Lung microvascular endothelial cell (primary cell): ENCODE measurements around the gene FLRT1. TPM values are rescaled to one million over a fixed set of nuclear protein-coding genes. Genes with fewer than 3 reads are reported as not detected.
A peak's percentile ranks its signal among the peaks of the same experiment; 100 is the strongest.

Source experiments
- DNase-seq, 2 donors: peaks; one replicate each; pipeline versions ENCODE4 v3.0.0 to v3.0.0-alpha.2; 2010; ENCODE audit warnings: low read depth in 2 of 2
- total RNA-seq: library from RNA; depleted of rRNA; stranded (reverse); fragments of >200 nt; gene quantifications from 2 replicates; pipeline ENCODE4 v1.2.1, GENCODE V29; 2014

FLRT1 gene, protein sequence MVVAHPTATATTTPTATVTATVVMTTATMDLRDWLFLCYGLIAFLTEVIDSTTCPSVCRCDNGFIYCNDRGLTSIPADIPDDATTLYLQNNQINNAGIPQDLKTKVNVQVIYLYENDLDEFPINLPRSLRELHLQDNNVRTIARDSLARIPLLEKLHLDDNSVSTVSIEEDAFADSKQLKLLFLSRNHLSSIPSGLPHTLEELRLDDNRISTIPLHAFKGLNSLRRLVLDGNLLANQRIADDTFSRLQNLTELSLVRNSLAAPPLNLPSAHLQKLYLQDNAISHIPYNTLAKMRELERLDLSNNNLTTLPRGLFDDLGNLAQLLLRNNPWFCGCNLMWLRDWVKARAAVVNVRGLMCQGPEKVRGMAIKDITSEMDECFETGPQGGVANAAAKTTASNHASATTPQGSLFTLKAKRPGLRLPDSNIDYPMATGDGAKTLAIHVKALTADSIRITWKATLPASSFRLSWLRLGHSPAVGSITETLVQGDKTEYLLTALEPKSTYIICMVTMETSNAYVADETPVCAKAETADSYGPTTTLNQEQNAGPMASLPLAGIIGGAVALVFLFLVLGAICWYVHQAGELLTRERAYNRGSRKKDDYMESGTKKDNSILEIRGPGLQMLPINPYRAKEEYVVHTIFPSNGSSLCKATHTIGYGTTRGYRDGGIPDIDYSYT
- not detected in 2 replicates for total RNA-seq

DNA sequence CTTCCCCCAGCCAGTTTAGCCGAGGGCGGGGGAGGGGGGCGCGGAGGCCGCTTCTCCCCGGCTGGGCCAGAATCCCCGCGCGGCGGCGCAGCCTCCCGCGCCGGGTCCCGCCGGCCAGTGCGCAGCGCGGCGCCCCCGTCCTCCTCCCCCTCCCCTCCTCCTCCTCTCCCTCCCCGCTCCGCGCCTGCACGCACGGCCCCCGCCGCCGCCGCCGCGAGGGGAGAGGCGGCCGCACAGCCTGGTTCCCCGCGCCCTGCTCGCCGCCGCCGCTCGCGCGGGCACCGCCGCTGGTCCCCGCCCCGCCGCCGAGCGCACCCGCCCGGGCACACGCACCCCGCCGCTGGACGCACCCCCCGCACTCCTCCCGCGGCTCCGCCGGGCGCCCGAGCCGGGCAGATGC, at the start of gene FLRT1:
Gene FLRT1 (plus strand): TSS at position 356 of the 400 bp plus-strand sequence. CDS start 80,337 bp downstream, outside the sequence.
- DNase-seq: no peak

DNA sequence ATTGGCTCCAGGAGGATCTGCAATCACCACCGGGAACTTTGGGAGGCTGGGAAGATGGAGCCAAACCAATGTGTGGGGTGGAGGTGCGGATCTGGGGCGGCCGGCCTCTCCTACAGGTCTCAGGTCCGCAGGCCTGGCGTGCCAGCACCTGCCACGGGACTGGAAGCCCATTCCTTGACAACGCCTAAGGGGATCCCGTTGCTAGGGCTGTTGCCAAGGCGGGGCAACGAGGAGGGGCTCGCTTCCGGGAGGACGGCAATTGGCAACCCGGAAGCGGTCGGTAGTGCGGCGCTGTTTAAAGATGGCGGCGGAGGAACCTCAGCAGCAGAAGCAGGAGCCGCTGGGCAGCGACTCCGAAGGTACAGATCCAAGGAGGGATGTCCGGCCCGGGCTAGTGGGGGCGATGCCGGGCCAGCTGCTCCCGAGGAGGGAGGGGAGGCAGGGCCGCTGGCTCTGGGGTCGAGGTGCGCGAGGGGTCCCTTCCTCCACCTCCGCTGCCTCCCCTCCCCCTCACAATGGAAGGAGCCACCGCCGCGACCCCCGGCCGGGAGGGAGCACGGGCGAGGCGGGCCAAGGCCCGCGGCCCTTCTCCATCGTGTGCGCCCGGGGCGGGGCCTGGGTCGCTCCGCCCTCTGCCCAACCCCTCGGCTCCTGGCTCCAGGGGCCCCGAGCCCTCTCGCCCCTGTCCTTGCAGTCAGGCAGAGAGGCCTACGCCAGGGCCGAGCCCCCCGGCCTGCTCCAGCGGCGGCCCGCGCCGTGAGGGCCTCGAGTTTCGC, 49.4 kb upstream of the FLRT1 start, which contains the start of gene OTUB1:
Gene OTUB1 (plus strand): TSS at position 283 of the 776 bp plus-strand sequence. CDS start 19 bp downstream, at position 302.
- DNase-seq: peak; percentile 90 to 93

DNA sequence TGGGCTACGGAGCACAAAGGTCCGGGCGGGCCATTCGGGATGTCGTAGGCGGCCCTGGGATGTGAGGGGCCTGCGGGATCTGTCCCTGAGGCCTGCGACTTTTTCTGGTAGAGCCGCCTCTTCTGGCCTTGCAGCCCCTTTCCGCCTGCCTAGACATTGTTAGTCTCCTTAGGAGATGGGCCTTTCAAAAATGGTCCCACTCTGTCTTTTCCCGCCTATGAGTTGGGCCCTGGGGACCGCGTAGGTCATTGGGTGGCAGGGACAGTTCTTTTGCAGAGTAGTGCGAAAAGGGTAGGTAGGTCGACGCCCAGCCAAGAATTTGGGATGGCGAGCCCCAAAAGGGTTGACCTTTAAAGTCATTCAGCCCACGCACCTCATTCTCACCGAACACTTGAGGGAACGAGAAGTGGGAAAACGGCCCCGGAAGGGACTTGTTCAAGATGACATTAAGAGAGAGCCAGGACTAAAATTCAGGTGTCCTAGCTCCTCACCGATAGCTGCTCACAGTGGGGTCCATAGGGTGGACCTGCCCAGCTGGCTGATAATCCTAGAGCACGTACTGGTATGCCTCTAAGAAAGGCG, 48.7 kb upstream of the FLRT1 start:
- DNase-seq: no peak

DNA sequence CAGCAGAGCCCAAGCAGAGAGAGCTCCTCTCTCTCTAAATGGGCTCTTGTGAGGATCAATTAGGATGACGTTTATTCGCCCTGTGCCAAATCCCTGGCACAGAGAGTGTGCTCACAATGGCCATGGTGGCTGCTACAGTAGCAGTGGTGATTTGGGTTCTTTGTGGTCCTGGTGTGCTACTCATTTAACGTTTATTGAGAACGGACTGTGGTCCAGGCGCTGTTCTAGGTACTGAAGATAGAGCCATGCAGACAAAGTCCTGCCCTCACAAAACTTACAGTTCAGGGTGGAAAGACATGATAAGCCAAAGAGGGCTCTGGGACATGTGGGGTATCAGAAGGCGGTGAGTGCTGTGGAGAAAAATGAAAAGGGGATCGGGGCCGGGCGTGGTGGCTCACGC, 44.2 kb upstream of the FLRT1 start:
- DNase-seq: no peak

DNA sequence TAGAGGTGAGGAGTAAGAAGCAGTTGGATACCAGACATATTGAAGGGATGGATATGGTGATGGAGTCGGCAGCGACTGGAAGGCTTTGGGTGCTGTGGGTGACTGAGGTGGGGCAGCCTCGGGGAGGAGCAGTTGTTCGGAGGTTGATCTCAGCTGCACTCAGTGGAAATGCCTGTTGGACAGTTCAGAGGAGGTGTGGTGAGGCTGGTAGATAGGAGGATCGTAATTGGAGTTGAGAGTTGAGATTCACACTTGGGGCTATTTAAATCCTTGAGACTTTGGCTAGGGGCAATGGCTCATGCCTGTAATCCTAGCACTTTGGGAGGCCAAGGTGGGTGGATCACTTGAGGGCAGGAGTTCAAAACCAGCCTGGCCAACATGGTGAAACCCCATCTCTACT, 42.6 kb upstream of the FLRT1 start:
- DNase-seq: no peak

DNA sequence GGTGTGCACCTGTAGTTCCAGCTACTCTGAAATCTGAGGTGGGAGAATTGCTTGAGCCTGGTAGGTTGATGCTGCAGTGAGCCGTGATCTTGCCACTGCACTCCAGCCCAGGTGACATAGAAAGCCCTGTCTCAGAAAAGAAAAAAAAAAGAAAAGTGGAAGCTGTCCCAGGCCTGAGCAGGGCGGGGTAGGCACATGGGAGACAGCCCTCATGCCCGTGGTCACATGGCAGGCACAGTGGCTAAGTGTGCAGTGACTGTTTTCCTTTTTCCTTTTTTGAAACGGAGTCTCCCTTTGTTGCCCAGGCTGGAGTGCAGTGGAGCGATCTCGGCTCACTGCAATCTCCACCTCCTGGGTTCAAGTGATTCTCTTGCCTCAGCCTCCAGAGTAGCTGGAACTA, 41.7 kb upstream of the FLRT1 start:
- DNase-seq: no peak

DNA sequence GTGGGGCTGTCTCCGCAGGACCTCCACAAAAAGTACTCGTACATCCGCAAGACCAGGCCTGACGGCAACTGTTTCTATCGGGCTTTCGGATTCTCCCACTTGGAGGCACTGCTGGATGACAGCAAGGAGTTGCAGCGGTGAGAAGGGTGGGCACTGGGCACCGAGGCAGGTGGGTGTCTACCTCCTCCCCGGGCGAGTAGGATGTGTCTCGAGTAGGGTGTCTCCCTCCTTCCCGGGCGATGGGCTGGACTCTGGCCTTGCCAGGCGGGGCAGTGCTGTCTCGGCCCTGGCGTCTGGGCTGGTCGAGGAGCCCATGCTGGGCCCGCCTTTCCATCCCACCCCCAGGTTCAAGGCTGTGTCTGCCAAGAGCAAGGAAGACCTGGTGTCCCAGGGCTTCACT, 39.2 kb upstream of the FLRT1 start:
- DNase-seq: no peak

DNA sequence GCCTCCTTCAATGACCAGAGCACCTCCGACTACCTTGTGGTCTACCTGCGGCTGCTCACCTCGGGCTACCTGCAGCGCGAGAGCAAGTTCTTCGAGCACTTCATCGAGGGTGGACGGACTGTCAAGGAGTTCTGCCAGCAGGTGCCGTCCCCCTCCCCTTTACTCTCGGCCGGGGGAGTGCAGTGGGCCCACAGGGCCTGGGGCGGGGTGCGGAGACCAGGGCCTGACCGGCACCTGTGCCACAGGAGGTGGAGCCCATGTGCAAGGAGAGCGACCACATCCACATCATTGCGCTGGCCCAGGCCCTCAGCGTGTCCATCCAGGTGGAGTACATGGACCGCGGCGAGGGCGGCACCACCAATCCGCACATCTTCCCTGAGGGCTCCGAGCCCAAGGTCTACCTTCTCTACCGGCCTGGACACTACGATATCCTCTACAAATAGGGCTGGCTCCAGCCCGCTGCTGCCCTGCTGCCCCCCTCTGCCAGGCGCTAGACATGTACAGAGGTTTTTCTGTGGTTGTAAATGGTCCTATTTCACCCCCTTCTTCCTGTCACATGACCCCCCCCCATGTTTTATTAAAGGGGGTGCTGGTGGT, 38.5 kb upstream of the FLRT1 start:
- no peak for DNase-seq

DNA sequence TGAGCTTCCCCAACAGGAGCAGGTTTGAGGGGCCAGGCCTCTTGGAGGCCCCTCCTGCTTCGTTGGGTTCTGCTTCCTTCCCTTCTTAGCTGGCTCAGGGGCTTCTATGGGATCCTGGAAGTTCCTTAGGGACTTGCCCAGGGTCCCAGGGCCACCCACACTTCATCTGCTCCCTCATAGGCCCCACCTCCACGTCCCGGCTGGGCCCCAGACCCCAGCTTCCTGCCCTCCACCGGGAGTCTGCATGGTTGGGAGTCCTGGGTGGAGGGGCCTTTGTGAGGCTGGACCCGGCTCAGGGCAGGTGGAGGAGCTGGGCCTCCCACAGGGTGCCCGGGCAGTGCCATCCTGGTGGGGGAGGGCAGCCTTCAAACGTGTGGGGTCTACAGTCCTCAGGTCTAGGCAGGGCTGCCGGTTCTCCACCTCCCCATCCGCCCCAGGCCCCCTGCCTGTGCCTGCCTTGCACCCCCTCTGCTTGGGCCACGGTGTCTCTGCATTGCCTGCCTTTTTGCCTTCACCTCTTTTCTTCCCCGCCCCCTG, 37.9 kb upstream of the FLRT1 start:
- no peak for DNase-seq

DNA sequence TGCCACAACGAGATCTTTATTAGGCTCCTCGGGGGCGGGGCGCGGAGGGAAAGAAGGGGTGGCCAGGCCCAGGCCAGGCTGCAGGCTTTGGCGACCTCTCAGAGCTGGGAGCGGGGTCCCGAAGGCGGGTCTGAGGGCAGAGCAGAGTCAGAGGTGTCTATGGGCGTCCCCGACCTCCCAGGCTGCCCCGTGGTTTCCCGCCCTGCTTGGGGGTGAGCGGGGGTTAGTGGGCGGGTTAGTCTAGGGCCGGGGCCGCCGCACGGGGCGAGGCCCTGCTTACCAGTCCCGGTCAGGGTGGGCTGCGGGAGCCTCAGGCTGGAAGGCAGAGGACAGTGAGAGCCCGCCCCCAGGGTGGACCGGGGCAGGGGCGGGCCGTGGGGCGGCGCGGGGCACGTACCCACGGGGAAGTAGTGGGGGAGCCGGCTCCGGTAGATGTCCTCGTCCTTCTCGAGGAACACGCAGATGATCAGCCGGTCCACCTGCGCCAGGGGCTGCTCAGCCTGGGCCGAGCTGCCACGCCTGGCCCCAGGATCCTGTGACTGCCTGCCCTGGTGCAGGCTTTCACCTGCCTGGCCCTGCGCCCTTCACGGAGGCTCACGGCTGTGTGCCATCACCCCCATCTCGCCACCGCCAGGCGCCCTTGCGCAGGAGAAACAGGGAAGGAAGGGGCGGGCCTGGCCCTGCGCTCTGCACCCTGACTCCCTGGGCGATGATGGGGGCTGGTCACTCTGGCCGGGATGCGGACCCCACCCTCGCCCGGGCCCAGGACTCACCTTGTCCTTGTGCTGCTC, 37.0 kb upstream of the FLRT1 start:
- DNase-seq: no peak

DNA sequence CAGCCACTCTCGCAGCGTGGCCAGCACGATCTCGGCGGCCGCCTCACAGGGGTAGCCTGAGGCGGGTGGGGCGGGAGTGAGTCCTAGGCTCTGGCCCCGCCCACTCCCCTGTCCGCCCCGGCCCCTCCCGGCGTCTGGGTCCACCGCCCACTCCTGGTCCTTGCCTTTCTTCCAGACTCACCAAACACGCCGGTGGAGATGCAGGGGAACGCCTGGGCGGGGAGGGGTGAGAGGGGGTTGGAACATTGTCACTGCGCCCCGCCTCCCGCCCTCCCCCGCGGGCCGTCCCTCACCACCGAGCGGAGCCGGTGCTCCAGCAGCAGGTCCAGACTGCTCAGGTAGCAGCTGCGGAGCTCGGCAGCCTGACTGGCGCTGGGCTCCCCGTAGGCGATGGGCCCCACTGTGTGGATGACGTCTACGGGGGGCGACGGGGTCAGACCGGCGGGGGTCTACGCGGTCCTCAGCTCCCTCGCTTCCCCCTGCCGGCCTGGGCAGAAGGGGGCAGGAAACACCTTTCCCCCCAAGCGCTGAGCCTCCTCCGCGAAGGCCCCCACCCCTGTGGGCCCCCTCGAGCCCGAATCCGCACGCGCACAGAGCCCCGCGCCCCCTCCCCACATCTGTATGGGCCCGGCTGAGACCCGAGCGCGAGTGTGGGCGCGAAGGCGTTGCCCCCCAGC, 36.2 kb upstream of the FLRT1 start:
- peak in 1 of 2 donors; percentile 29 for DNase-seq

DNA sequence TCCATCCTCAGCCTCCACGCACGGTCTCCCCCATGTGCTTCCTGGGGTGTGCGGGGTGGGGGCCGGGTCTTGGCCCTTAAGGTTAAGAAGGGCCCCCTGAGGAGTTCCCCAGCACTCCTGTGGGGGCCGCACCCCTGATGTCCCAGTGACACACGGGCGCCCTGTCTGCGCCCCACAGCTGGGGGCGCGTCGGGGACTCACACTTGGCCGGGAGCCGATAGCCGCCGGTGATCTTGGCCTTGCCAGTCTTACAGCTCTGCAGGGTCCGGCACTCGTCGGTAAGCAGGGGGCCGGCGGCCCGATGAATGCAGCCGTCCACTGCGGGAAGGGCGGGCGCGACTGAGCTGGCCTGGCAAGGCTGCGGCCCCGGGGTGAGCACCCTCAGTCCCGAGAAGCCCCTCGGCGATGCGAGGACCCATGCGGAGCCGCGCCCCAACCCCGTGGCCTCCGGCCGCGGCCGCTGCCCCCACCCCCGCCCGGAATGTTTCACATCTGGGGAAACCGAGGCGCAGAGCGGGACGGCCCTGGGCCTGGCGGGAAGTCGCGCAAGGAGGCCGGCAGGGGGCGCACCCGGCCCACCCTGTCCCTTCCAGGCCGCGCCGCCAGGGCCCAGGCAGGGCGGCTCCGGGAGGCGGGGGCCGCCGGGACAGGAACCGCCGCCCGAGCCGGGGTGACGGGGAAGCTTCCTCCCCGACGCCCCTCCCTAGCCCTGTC, 35.5 kb upstream of the FLRT1 start:
- peak; percentile 72 to 85 for DNase-seq

DNA sequence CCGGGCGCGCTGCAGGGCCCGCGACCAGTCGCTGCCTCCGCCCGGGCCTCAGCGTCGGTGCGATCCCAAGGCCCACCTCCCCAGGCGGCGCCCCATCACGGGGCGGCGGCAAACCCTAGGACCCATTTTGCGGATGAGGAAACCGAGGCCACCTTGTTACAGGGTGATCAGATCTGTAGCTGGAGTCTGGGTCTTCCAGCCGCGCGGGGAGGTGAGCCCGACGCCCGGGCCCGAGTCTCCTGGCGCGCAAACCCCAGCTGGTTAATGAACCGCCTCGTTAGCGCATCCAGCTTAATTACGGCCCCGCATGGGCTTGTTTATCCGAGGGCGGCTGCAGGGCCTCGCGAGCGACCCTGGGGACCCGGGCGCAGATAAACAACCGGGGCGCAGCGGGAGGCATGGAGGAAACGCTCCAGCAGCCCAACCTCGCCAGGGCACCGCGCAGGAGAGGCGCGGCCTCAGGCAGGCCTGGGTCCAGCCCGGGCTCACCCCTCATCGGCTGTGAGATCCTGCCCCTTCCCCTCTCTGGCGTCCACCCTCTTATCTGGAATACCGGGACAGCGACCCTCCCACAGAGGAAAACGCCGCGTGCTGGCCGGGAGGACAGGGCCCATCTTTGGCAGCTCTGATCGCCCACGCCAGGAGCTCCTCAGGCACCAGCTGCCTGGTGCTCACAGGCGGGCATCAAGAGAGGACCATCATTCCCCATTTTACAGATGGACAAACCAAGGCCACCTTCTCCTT, 34.8 kb upstream of the FLRT1 start:
- no peak for DNase-seq

DNA sequence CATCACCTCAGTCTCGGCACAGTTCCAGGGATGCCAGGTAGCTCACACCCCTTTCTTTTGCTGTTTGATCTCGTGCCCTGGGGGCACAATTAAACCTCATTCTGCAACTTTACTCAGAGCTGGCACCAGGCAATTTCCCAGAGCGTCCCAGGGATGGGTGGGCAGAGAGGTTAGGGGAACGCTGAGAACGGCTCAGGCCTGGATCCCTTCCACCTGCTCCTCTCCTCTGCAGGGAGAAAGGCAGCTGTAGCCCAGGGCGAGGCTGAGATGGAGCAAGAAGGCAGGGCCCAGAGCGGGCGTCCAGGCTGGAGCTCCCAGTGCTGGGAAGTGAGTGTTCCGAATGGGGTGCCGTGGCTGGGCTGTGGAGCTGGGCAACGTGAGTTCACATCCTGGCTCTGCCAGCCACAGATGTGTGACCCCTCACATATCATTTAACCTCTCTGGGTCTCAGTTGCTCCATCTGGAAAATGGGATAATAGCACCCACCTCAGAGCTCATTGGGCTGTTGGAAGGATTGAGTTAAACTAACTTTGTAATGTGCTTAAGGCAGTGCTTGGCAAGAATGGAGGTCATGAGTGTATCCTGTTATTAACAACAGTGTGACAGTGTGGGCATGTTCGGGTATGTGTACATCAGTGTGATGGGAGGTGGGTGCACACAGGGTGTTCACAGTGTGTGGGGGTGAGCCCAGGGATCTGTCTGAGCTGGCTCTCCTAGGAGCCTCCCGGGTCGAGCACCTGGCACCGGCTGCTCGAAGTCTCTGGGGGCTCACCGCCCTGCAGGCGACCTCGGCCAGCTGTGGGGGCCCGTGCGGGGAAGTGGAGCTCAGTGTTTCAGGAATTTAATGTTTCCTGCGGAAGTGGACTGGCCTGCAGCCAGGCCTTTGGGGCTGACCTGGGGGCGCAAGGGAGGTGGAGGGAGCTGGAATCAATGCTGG, 34.0 kb upstream of the FLRT1 start:
- DNase-seq: peak; percentile 62 to 68

DNA sequence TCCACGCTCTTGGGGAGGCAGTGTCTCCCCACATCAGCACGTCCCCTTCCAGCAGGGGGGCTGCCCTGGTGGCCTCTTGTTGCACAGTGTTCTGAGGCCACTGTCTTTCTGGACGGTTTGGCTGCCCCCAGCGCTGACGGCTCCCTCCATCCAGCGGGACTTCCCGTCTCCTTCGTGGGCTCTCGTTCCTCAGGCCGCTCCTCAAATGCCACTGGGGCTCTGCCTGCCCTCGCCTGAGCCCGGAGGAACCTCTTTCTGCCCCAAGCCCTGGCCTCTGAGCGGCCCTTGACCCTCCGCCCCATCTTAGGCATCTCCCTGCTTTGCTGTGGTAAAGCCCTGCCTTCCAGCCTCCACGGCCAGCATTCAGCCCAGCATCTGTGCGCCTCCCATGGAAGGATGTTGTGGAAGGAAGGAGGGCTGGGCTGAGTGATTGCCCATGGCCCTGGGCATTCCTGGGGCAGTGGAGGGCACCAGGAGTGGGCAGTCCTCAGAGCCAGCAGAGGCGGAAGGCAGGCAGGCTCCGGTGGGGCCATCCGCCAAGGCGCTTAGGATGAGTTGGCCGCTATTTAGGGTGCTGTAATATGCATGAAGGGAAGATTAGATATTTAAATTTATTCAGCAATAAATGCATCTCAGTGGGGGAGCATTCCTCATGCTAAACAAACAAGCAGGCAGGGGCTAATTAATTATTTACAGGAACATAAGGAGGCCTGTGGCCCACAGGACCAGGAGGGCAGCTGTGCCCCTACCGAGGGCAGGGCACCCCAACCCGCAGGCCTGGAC, 31.7 kb upstream of the FLRT1 start:
- no peak for DNase-seq

DNA sequence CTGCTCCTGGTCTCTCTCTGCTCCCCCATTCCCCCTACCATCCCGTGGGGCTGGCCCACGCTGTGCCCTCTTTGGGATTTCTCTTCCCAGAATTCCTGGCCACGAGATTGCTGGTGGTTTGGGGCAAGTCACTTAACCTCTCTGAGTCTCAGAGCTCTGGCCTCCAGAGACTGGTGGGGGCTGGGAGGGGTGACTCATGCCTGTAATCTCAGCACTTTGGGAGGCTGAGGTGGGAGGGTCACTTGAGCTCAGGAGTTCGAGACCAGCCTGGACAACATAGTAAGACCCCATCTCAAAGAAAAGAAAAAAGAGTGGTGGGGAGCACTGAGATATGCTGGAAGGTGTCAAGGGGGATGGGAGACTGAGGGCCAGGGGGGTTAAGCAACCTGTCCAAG, 31.1 kb upstream of the FLRT1 start:
- DNase-seq: no peak
